Measurements from ENCODE around the gene BNC2.

Gene BNC2

DNA sequence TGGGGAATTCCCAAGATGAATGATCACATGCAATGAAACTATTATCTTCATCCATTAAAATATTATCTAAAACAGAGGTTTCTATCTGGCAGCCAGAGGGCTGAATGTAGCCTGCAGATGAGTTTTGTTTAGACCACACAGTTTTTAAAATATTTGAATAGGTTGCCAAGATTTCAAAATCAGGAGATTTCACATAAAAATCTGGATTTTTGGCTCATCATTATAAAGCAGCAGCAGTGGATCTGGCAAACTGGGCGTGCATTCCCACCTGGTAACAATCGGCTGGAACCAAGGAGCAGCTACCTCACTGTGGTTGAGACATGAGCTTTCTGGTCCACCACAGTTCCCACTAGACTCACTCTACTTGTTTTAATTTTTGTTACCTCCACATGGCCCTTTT is 155.1 kb downstream of the BNC2 start:
- Histone ChIP-seq H3K27me3 (ENCODE audit: insufficient read depth, poor library complexity, severe bottlenecking) (no peaks in the 10 kb centered on the region), H3K27ac (replicated peaks) (no peak overlapping the region), H3K4me3 (replicated peaks; ENCODE audit: insufficient read depth, low read length) (no peak overlapping the region)
- TF ChIP-seq, protein P1, sequence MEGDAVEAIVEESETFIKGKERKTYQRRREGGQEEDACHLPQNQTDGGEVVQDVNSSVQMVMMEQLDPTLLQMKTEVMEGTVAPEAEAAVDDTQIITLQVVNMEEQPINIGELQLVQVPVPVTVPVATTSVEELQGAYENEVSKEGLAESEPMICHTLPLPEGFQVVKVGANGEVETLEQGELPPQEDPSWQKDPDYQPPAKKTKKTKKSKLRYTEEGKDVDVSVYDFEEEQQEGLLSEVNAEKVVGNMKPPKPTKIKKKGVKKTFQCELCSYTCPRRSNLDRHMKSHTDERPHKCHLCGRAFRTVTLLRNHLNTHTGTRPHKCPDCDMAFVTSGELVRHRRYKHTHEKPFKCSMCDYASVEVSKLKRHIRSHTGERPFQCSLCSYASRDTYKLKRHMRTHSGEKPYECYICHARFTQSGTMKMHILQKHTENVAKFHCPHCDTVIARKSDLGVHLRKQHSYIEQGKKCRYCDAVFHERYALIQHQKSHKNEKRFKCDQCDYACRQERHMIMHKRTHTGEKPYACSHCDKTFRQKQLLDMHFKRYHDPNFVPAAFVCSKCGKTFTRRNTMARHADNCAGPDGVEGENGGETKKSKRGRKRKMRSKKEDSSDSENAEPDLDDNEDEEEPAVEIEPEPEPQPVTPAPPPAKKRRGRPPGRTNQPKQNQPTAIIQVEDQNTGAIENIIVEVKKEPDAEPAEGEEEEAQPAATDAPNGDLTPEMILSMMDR (IDR thresholded peaks at IDR 0.05; ENCODE audit: insufficient read depth, low read length), result no peak
- TF ChIP-seq, protein P2, sequence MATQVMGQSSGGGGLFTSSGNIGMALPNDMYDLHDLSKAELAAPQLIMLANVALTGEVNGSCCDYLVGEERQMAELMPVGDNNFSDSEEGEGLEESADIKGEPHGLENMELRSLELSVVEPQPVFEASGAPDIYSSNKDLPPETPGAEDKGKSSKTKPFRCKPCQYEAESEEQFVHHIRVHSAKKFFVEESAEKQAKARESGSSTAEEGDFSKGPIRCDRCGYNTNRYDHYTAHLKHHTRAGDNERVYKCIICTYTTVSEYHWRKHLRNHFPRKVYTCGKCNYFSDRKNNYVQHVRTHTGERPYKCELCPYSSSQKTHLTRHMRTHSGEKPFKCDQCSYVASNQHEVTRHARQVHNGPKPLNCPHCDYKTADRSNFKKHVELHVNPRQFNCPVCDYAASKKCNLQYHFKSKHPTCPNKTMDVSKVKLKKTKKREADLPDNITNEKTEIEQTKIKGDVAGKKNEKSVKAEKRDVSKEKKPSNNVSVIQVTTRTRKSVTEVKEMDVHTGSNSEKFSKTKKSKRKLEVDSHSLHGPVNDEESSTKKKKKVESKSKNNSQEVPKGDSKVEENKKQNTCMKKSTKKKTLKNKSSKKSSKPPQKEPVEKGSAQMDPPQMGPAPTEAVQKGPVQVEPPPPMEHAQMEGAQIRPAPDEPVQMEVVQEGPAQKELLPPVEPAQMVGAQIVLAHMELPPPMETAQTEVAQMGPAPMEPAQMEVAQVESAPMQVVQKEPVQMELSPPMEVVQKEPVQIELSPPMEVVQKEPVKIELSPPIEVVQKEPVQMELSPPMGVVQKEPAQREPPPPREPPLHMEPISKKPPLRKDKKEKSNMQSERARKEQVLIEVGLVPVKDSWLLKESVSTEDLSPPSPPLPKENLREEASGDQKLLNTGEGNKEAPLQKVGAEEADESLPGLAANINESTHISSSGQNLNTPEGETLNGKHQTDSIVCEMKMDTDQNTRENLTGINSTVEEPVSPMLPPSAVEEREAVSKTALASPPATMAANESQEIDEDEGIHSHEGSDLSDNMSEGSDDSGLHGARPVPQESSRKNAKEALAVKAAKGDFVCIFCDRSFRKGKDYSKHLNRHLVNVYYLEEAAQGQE (IDR thresholded peaks at IDR 0.05; ENCODE audit: insufficient replicate concordance, low read depth), result no peak
- TF ChIP-seq GABPA (IDR thresholded peaks at IDR 0.05; ENCODE audit: low read depth) (no peak), POLR2AphosphoS5 (IDR thresholded peaks at IDR 0.05; ENCODE audit: low read depth) (no peak), SPI1 (IDR thresholded peaks at IDR 0.05; ENCODE audit: borderline replicate concordance, low read depth) (no peak)
- DNase-seq (ENCODE audit: low read depth in 1 of 2, low spot score in 1 of 2), result no peak

DNA sequence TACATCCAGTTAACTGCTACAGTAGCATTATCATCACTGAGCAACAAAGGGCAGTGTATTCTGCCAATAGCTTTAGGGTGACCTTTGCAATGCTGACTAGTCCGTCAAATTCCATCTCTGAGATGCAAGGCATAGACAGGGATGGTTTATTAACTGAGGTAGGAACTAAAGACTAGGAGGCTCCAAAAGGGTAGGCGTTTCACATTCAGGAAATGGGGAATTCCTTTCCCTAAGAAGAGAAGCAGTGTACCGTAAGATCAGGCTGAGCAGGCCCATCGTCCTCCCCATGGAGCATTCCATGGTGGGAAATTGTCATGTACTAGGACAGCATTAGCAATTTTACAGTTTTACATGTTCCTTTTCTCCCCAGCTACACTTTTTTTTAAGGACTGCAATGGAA is 157.7 kb downstream of the BNC2 start:
- H3K27me3 ChIP-seq (ENCODE audit: insufficient read depth, poor library complexity, severe bottlenecking), result no peaks in the 10 kb centered on the region
- H3K27ac ChIP-seq (replicated peaks), result no peak overlapping the region
- no peak for DNase-seq (ENCODE audit: low read depth in 1 of 2, low spot score in 1 of 2)
- H3K4me3 ChIP-seq (replicated peaks; ENCODE audit: insufficient read depth, low read length), result no peak overlapping the region
- TF ChIP-seq GABPA (IDR thresholded peaks at IDR 0.05; ENCODE audit: low read depth) (no peak), POLR2AphosphoS5 (IDR thresholded peaks at IDR 0.05; ENCODE audit: low read depth) (no peak), SPI1 (IDR thresholded peaks at IDR 0.05; ENCODE audit: borderline replicate concordance, low read depth) (no peak)
- TF ChIP-seq, protein P1 (IDR thresholded peaks at IDR 0.05; ENCODE audit: insufficient read depth, low read length), result no peak
- TF ChIP-seq, protein P2 (IDR thresholded peaks at IDR 0.05; ENCODE audit: insufficient replicate concordance, low read depth), result no peak

DNA sequence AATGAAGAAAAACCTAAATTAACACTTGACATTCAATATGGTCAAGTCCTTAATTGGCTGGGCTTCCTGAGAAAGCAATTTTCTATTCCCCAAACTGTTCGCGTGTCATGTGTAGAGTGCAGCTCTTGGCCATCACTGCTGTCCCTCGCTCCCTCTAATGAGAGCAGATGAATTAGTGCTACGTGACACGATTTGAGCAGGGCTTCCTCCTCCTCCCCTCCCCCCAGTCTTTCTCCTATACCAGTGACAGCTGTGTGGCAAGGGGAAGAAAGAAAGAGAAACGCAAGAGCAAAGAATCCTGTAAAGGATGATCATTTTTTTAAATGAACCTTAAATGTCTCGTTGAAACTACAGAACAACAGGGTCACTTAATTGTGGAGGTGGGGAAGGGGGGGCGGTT is 159.6 kb downstream of the BNC2 start:
- H3K27ac ChIP-seq (replicated peaks), result no peak overlapping the region
- no peaks in the 10 kb centered on the region for H3K27me3 ChIP-seq (ENCODE audit: insufficient read depth, poor library complexity, severe bottlenecking)
- no peak overlapping the region for H3K4me3 ChIP-seq (replicated peaks; ENCODE audit: insufficient read depth, low read length)
- no peak for DNase-seq (ENCODE audit: low read depth in 1 of 2, low spot score in 1 of 2)
- no peak for TF ChIP-seq POLR2AphosphoS5 (IDR thresholded peaks at IDR 0.05; ENCODE audit: low read depth)
- TF ChIP-seq, protein P2 (IDR thresholded peaks at IDR 0.05; ENCODE audit: insufficient replicate concordance, low read depth), result no peak
- TF ChIP-seq, protein P1 (IDR thresholded peaks at IDR 0.05; ENCODE audit: insufficient read depth, low read length), result no peak
- TF ChIP-seq GABPA (IDR thresholded peaks at IDR 0.05; ENCODE audit: low read depth), result no peak
- no peak for TF ChIP-seq SPI1 (IDR thresholded peaks at IDR 0.05; ENCODE audit: borderline replicate concordance, low read depth)
